HEK293 (cell line): ENCODE measurements around the gene IFT27.

Source experiments
- ZNF138 ChIP-seq: fragments of 450-650 bp; formaldehyde crosslinking; IDR thresholded peaks from 2 replicates; pipeline ENCODE4 v1.5.1; 2016; ENCODE audit warnings: missing biosample characterization, missing genetic modification characterization, borderline replicate concordance
- ZNF341 ChIP-seq: fragments of 450-650 bp; formaldehyde crosslinking; IDR thresholded peaks from 2 replicates; pipeline ENCODE4; 2016; ENCODE audit warnings: low read depth, missing biosample characterization, missing genetic modification characterization

- no peak for TF ChIP-seq ZNF341
- TF ChIP-seq ZNF138 (tag by site-specific recombination), result no peak
Measured at GRCh38 chr22:36714110-36714509, 61.8 kb downstream of the IFT27 start.
